HCT116 (cell line): ENCODE data around the gene FRMD7. TPM values are rescaled to one million over a fixed set of nuclear protein-coding genes. Genes with fewer than 3 reads are reported as not detected.

Source experiments
- ATAC-seq: fragments of 200-7000 bp; cut with Tn5 transposase; 2 replicates; pipeline ENCODE4 v1.9.1; 2020; ENCODE audit warnings: mild to moderate bottlenecking, moderate library complexity
- BruUV-seq: library from RNA; stranded (reverse); fragments of 400-500 nt; replicated peaks from 2 replicates; lab custom pipeline; 2021; lab: Mats Ljungman, UMichigan
- CTCF ChIA-PET: fragments of 300-600 bp; sonication (Branson Sonifier 250); formaldehyde crosslinking; loops from one replicate; lab custom pipeline; 2021; ENCODE audit warnings: antibody characterized with exemption; lab: Charles Lee
- POLR2A ChIA-PET: fragments of 300-600, 350-600 bp; sonication (Branson Sonifier 250); formaldehyde crosslinking; loops from one replicate; lab custom pipeline; 2021; ENCODE audit warnings: antibody characterized with exemption; lab: Charles Lee
- RAD21 ChIA-PET, 2 experiments: fragments of 300-600 bp; sonication (Branson Sonifier 250); formaldehyde crosslinking; loops; one replicate each; lab custom pipeline; 2023; ENCODE audit warnings: low total read pairs in 2 of 2; ENCODE audit not compliant: uncharacterized antibody in 2 of 2, unreplicated experiment in 2 of 2, low non-redundant PET in 1 of 2; lab: Charles Lee
- DNase-seq: peaks from one replicate; pipeline ENCODE4 v3.0.0-alpha.2; 2010; ENCODE audit warnings: low read depth, low spot score
- H2AFZ ChIP-seq: fragments of 200-600 bp; shearing (Covaris generic), sonication (generic); 2 replicates; pipeline ENCODE4 v1.6.1; 2017; ENCODE audit warnings: low read depth, mixed run types, mixed read lengths, antibody characterized with exemption, low read length; ENCODE audit not compliant: poor library complexity, severe bottlenecking
- H3K27ac ChIP-seq: 2 replicates; pipeline ENCODE4 v1.5.1; 2012; ENCODE audit warnings: low read depth, low read length
- H3K27me3 ChIP-seq: fragments of 200-600 bp; sonication (generic); 2 replicates; pipeline ENCODE4 v1.6.1; 2016; ENCODE audit warnings: mixed run types, low read length, mixed read lengths; ENCODE audit not compliant: insufficient read depth
- H3K36me3 ChIP-seq, 2 experiments: fragments of 200-500 bp in 1 of 2; fragments of 200-600 bp in 1 of 2; sonication (Bioruptor generic) in 1 of 2; sonication (generic) in 1 of 2; 2 replicates each; pipeline versions ENCODE4 v1.5.1 to v1.6.1; 2014 to 2016; ENCODE audit warnings: low read length in 2 of 2, inconsistent platforms in 1 of 2, mixed read lengths in 1 of 2, mixed run types in 1 of 2; ENCODE audit not compliant: insufficient read depth in 2 of 2, control insufficient read depth in 1 of 2
- H3K4me1 ChIP-seq, 2 experiments: fragments of 200-600 bp in 1 of 2; sonication (generic) in 1 of 2; 2 replicates each; pipeline versions ENCODE4 v1.5.1 to v1.6.1; 2012 to 2017; ENCODE audit warnings: low read length in 2 of 2, inconsistent platforms in 1 of 2, mild to moderate bottlenecking in 1 of 2, mixed read lengths in 1 of 2, mixed run types in 1 of 2, moderate library complexity in 1 of 2; ENCODE audit not compliant: insufficient read depth in 2 of 2, control insufficient read depth in 1 of 2
- H3K4me2 ChIP-seq: fragments of 200-600 bp; sonication (generic); 2 replicates; pipeline ENCODE4 v1.6.1; 2017; ENCODE audit warnings: mixed run types, low read length, mixed read lengths
- H3K4me3 ChIP-seq, 2 experiments: fragments of 200-600 bp in 1 of 2; sonication (generic) in 1 of 2; replicated peaks in 1 of 2; 2 replicates each; pipeline ENCODE4 v1.5.1; 2011 to 2016; ENCODE audit warnings: low read length in 2 of 2, control low read depth in 1 of 2, low read depth in 1 of 2, mild to moderate bottlenecking in 1 of 2, mixed read lengths in 1 of 2, mixed run types in 1 of 2
- H3K79me2 ChIP-seq: fragments of 200-600 bp; sonication (generic); 2 replicates; pipeline ENCODE4 v1.6.1; 2017; ENCODE audit warnings: mild to moderate bottlenecking, mixed run types, low read length, moderate library complexity, mixed read lengths; ENCODE audit not compliant: insufficient read depth
- H3K9ac ChIP-seq: fragments of 200-600 bp; sonication (generic); 2 replicates; pipeline ENCODE4 v1.6.1; 2016; ENCODE audit warnings: low read length, mixed read lengths
- H3K9me2 ChIP-seq: fragments of 200-600 bp; sonication (generic), shearing (Covaris generic); 2 replicates; pipeline ENCODE4 v1.6.1; 2017; ENCODE audit warnings: mixed run types, mild to moderate bottlenecking, moderate library complexity; ENCODE audit not compliant: insufficient read depth
- H3K9me3 ChIP-seq, 2 experiments: fragments of 200-500 bp in 1 of 2; fragments of 200-600 bp in 1 of 2; sonication (Bioruptor generic) in 1 of 2; sonication (generic) in 1 of 2; 2 replicates each; pipeline ENCODE4 v1.6.1; 2014 to 2017; ENCODE audit warnings: low read length in 2 of 2, mixed read lengths in 2 of 2, inconsistent platforms in 1 of 2, low read depth in 1 of 2, mild to moderate bottlenecking in 1 of 2, mixed run types in 1 of 2, moderate library complexity in 1 of 2; ENCODE audit not compliant: control insufficient read depth in 1 of 2, insufficient read depth in 1 of 2
- H4K20me1 ChIP-seq: fragments of 200-600 bp; sonication (generic), shearing (Covaris generic); 2 replicates; pipeline ENCODE4 v1.6.1; 2017; ENCODE audit warnings: mixed run types, mild to moderate bottlenecking, moderate library complexity; ENCODE audit not compliant: insufficient read depth
- CBX3 ChIP-seq: IDR thresholded peaks from 2 replicates; pipeline ENCODE4 v1.6.1; 2012; ENCODE audit warnings: low read depth
- CEBPB ChIP-seq: IDR thresholded peaks from 2 replicates; pipeline ENCODE4 v1.6.1; 2012; ENCODE audit warnings: low read depth
- CTCF ChIP-seq, 3 experiments: fragments of 200-600 bp in 1 of 3; sonication (generic) in 1 of 3; IDR thresholded peaks in 2 of 3; conservative IDR thresholded peaks in 1 of 3; 2 replicates each; pipeline ENCODE4 v1.5.1; 2012 to 2017; ENCODE audit warnings: low read depth in 2 of 3, low read length in 2 of 3, antibody characterized with exemption in 1 of 3, borderline replicate concordance in 1 of 3, control low read depth in 1 of 3, mild to moderate bottlenecking in 1 of 3, mixed read lengths in 1 of 3, mixed run types in 1 of 3, moderate library complexity in 1 of 3; ENCODE audit not compliant: insufficient read depth in 1 of 3
- EGR1 ChIP-seq: IDR thresholded peaks from 2 replicates; pipeline ENCODE4 v1.6.1; 2012; ENCODE audit warnings: low read depth
- ELF1 ChIP-seq: IDR thresholded peaks from 2 replicates; pipeline ENCODE4 v1.6.1; 2012; ENCODE audit warnings: low read depth, borderline replicate concordance
- EZH2 ChIP-seq: fragments of 200-600 bp; sonication (generic); IDR thresholded peaks from 2 replicates; pipeline ENCODE4 v1.6.1; 2017; ENCODE audit warnings: antibody characterized with exemption, mixed run types
- EZH2phosphoT487 ChIP-seq: fragments of 200-600 bp; IDR thresholded peaks from 2 replicates; pipeline ENCODE4 v1.6.1; 2018; ENCODE audit warnings: antibody characterized with exemption, borderline replicate concordance
- JUND ChIP-seq: IDR thresholded peaks from 2 replicates; pipeline ENCODE4 v1.6.1; 2012
- MAX ChIP-seq: IDR thresholded peaks from 2 replicates; pipeline ENCODE4 v1.6.1; 2012
- POLR2A ChIP-seq: IDR thresholded peaks from 2 replicates; pipeline ENCODE4 v1.7.0; 2011; ENCODE audit warnings: borderline replicate concordance; ENCODE audit not compliant: insufficient read depth, insufficient read length; ENCODE audit errors: extremely low read depth
- POLR2AphosphoS5 ChIP-seq: IDR thresholded peaks from 2 replicates; pipeline ENCODE4 v1.6.1; 2011; ENCODE audit warnings: mild to moderate bottlenecking, low read depth, low read length, moderate library complexity
- RAD21 ChIP-seq: IDR thresholded peaks from 2 replicates; pipeline ENCODE4 v1.6.1; 2012; ENCODE audit warnings: low read depth, mild to moderate bottlenecking
- REST ChIP-seq: IDR thresholded peaks from 2 replicates; pipeline ENCODE4 v1.6.1; 2012; ENCODE audit warnings: low read depth
- SIN3A ChIP-seq: IDR thresholded peaks from 2 replicates; pipeline ENCODE4 v1.6.1; 2012; ENCODE audit warnings: low read depth
- SP1 ChIP-seq: IDR thresholded peaks from 2 replicates; pipeline ENCODE4 v1.6.1; 2012; ENCODE audit warnings: low read depth
- SRF ChIP-seq: IDR thresholded peaks from 2 replicates; pipeline ENCODE4 v1.6.1; 2012; ENCODE audit warnings: low read depth
- TCF7L2 ChIP-seq: IDR thresholded peaks from 2 replicates; pipeline ENCODE4 v1.7.0; 2011; ENCODE audit warnings: borderline replicate concordance, inconsistent platforms; ENCODE audit not compliant: insufficient read depth, insufficient read length; ENCODE audit errors: extremely low read depth
- YY1 ChIP-seq: IDR thresholded peaks from 2 replicates; pipeline ENCODE4 v1.6.1; 2011; ENCODE audit warnings: low read length, low read depth, moderate library complexity, mild to moderate bottlenecking; ENCODE audit not compliant: insufficient replicate concordance; ENCODE audit errors: extremely low read depth
- ZFX ChIP-seq: fragments of 450-650 bp; IDR thresholded peaks from 2 replicates; pipeline ENCODE4 v1.6.1; 2017
- intact Hi-C: fragments of 100-400 bp; cut with micrococcal nuclease; formaldehyde crosslinking; loops from 2 replicates; pipeline ENCODE4 v1.10.0; 2022
- total RNA-seq: library from RNA; stranded (reverse); gene quantifications from one replicate; pipeline ENCODE4 v1.2.1, GENCODE V29; 2021; ENCODE audit not compliant: unreplicated experiment

Gene FRMD7
- total RNA-seq, 1 experiment from 2014 or later: not detected

- ATAC-seq: no peak
Measured at GRCh38 chrX:132058975-132059374, 68.8 kb downstream of the FRMD7 start.

More at GRCh38 chrX:132058975-132059374, 68.8 kb downstream of the FRMD7 start:
- H2AFZ ChIP-seq: no peak overlapping the region
- no peak overlapping the region for H3K4me3 ChIP-seq
- no peak overlapping the region for H3K4me2 ChIP-seq
- intact Hi-C loops: no loop called here
- no peaks in the 10 kb centered on the region for H3K4me1 ChIP-seq
- CTCF ChIA-PET: no interaction called here
- H3K27me3 ChIP-seq: no peaks in the 10 kb centered on the region
- H3K27ac ChIP-seq: no peak overlapping the region
- no peaks in the 10 kb centered on the region for H3K36me3 ChIP-seq
- no peaks in the 10 kb centered on the region for H3K79me2 ChIP-seq
- BruUV-seq: no TSS peak
- RAD21 ChIA-PET: no interaction called here
- no peaks in the 10 kb centered on the region for H4K20me1 ChIP-seq
- no peaks in the 10 kb centered on the region for H3K9me2 ChIP-seq
- no peak overlapping the region for H3K9ac ChIP-seq
- POLR2A ChIA-PET: no interaction called here
- no peak for DNase-seq
- no peaks in the 10 kb centered on the region for H3K9me3 ChIP-seq
- TF ChIP-seq ZFX (no peak), TCF7L2 (no peak), REST (no peak), EZH2phosphoT487 (no peak), POLR2A (no peak), YY1 (no peak), CTCF (IDR thresholded peaks at IDR 0.05 in 2 of 3, conservative IDR thresholded peaks at IDR 0.05 in 1 of 3; ENCODE audit: borderline replicate concordance in 1 of 3, insufficient read depth in 1 of 3, low read depth in 2 of 3, low read length in 2 of 3) (no peak), CEBPB (no peak), ELF1 (no peak), SP1 (no peak), EGR1 (no peak), EZH2 (no peak), POLR2AphosphoS5 (no peak), MAX (no peak), RAD21 (no peak), SIN3A (no peak), SRF (no peak), JUND (no peak), CBX3 (no peak)
